Lung (tissue), 12 donors: ENCODE measurements around the gene MCF2L2. TPM values are rescaled to one million over a fixed set of nuclear protein-coding genes. Genes with fewer than 3 reads are reported as not detected.
A peak's percentile ranks its signal among the peaks of the same experiment; 100 is the strongest.

Experiments used
- ATAC-seq: fragments of 200-7000 bp; cut with Tn5 transposase; one replicate; pipeline ENCODE4 v1.9.1; 2020; ENCODE audit warnings: moderate number of reproducible peaks; ENCODE audit not compliant: insufficient read depth, low FRiP score
- DNase-seq, 3 donors: peaks; one replicate each; pipeline ENCODE4 v3.0.0-alpha.2; 2013 to 2017
- H3K27ac ChIP-seq, 2 donors: one replicate each; pipeline ENCODE4 v1.5.1; 2013; ENCODE audit warnings: mild to moderate bottlenecking in 2 of 2, moderate library complexity in 2 of 2, control low read depth in 1 of 2, inconsistent platforms in 1 of 2, low read depth in 1 of 2, low read length in 1 of 2
- H3K27me3 ChIP-seq, 3 donors: one replicate each; pipeline ENCODE4 v1.5.1; 2013; ENCODE audit warnings: low read length in 2 of 3; ENCODE audit not compliant: control insufficient read depth in 3 of 3, insufficient read depth in 3 of 3
- H3K36me3 ChIP-seq, 4 donors: one replicate each; pipeline ENCODE4 v1.5.1; 2013; ENCODE audit warnings: low read length in 4 of 4, mild to moderate bottlenecking in 1 of 4, moderate library complexity in 1 of 4; ENCODE audit not compliant: control insufficient read depth in 4 of 4, insufficient read depth in 4 of 4
- H3K4me1 ChIP-seq, 5 donors: one replicate each; pipeline ENCODE4 v1.5.1; 2013; ENCODE audit warnings: low read length in 5 of 5, mild to moderate bottlenecking in 2 of 5, moderate library complexity in 1 of 5; ENCODE audit not compliant: control insufficient read depth in 5 of 5, insufficient read depth in 5 of 5
- H3K4me3 ChIP-seq: one replicate; pipeline ENCODE4 v1.5.1; 2013; ENCODE audit warnings: mild to moderate bottlenecking, control low read depth, moderate library complexity
- H3K9ac ChIP-seq, 2 donors: one replicate each; pipeline ENCODE4 v1.5.1; 2013; ENCODE audit warnings: low read length in 2 of 2, control low read depth in 1 of 2; ENCODE audit not compliant: insufficient read depth in 1 of 2
- H3K9me3 ChIP-seq, 4 donors: one replicate each; pipeline ENCODE4 v1.5.1; 2013; ENCODE audit warnings: low read length in 3 of 4, mild to moderate bottlenecking in 1 of 4, moderate library complexity in 1 of 4; ENCODE audit not compliant: control insufficient read depth in 4 of 4, insufficient read depth in 3 of 4
- WGBS, 2 donors: extraction: QIAGEN DNeasy Blood & Tissue Kit; methylation state at CpG; one replicate each; pipeline ENCODE4 v1.1.7; 2013; 5-methylcytosine and 5-hydroxymethylcytosine counted together
- polyA plus RNA-seq, 2 donors: library from polyadenylated mRNA; stranded (reverse); fragments of 200-250 nt; gene quantifications; one replicate each; pipeline ENCODE4 v1.2.1, GENCODE V29; 2013
- total RNA-seq, 2 donors: library from RNA; depleted of rRNA in 1 of 2; stranded (reverse); fragments of >200 nt in 1 of 2; gene quantifications; one replicate each; pipeline ENCODE4 v1.2.1, GENCODE V29; 2014 to 2021
- TF ChIP-seq, protein P1 (sequence below): IDR thresholded peaks from 2 replicates; pipeline ENCODE4 v1.5.1; 2012; ENCODE audit warnings: mild to moderate bottlenecking; ENCODE audit errors: control extremely low read depth, extremely low read depth
- donor health status: control.
- donor health status: control.
- donor health status: Bipolar disorder and iron deficiency.
- donor health status: healthy.
- donor health status: DM: yes; HTN: yes; CAD: no.

MCF2L2 gene
- total and polyA plus RNA-seq, 4 donors: 0.26 to 1.7 (median 1.0) TPM

DNA sequence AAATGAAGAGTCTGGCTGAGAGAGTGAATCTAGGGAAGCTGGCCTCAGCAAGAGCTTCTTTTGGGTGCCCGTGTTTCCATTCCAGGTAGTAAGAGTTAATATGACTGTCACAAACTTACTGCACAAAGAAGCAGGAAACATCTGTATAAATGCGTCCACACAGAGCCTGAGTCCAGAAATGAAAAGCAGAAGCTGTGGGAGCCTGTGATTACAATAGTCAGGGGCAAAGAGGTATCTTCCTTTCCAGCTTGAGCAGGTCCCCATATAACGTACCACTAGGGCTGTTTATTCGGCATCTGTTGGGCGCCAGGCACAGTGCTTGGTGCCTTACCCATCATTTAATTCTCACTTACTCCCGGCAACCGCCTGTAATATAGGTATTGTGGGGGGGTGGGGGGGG is 215.9 kb downstream of the MCF2L2 start:
- H3K36me3 ChIP-seq: no peaks in the 10 kb centered on the region
- H3K27me3 ChIP-seq: no peaks in the 10 kb centered on the region
- no peak overlapping the region for H3K4me3 ChIP-seq
- TF ChIP-seq, protein P1, sequence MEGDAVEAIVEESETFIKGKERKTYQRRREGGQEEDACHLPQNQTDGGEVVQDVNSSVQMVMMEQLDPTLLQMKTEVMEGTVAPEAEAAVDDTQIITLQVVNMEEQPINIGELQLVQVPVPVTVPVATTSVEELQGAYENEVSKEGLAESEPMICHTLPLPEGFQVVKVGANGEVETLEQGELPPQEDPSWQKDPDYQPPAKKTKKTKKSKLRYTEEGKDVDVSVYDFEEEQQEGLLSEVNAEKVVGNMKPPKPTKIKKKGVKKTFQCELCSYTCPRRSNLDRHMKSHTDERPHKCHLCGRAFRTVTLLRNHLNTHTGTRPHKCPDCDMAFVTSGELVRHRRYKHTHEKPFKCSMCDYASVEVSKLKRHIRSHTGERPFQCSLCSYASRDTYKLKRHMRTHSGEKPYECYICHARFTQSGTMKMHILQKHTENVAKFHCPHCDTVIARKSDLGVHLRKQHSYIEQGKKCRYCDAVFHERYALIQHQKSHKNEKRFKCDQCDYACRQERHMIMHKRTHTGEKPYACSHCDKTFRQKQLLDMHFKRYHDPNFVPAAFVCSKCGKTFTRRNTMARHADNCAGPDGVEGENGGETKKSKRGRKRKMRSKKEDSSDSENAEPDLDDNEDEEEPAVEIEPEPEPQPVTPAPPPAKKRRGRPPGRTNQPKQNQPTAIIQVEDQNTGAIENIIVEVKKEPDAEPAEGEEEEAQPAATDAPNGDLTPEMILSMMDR: no peak
- WGBS, 2 donors: 20 to 50% methylated on average over 7 of the region's 7 CpGs
- peak overlapping the region; percentile 69 to 77 for H3K27ac ChIP-seq
- ATAC-seq (peak; percentile 40), DNase-seq (peak in 2 of 3 donors; percentile 55 to 56)
- no peak overlapping the region for H3K9ac ChIP-seq
- H3K4me1 ChIP-seq: peaks cover 0 to 7% (median 0%) of the 10 kb centered on the region in 5 donors
- H3K9me3 ChIP-seq: no peaks in the 10 kb centered on the region

DNA sequence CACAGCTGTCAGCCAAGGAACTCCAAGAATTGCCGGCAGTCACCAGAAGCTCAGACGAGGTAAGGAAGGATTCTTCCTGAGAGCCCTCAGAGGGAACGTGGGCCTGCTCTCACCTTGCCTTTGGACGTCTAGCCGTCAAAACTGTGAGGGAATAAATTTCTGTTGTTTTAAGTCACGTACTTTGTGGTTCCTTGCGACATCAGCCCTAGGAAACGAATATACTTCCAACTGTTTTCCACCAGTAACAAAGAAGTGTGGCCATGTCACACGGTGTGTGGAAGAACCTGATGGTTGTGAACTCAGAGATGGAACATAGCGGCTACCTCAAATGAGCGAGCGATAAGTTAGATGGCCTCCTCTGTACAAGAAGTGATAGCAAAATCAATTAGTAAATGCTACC is 216.3 kb downstream of the MCF2L2 start:
- DNase-seq (no peak), ATAC-seq (no peak)
- Histone ChIP-seq H3K4me1 (peaks cover 0 to 7% (median 0%) of the 10 kb centered on the region in 5 donors), H3K9me3 (no peaks in the 10 kb centered on the region), H3K9ac (no peak overlapping the region), H3K4me3 (no peak overlapping the region), H3K27ac (peak overlapping the region; percentile 69 to 77), H3K27me3 (no peaks in the 10 kb centered on the region), H3K36me3 (no peaks in the 10 kb centered on the region)
- TF ChIP-seq, protein P1: no peak
- WGBS, 2 donors: 38 to 60% methylated on average over 12 of the region's 12 CpGs

DNA sequence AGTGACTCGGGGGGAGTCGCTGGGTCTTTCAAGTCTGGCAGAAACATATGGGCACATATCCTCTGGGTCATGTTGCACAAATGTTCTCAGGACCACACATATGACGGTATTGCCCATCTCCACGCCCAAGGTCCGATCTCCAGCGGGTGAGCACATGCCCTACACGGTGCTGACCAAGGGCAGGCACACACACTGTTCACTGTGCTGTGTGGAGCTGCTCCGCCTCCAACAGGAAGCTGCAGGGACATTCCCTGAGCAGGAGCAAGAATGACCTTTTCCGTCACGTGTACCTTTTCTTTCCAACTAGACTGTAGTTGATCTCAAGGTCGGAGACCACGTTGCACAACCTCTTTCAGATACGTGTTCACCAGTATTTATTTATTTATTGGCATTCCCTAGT is 217.1 kb downstream of the MCF2L2 start:
- H3K27ac ChIP-seq: peak overlapping the region; percentile 50 to 54
- TF ChIP-seq, protein P1: no peak
- peak in 1 of 3 donors; percentile 24 for DNase-seq

DNA sequence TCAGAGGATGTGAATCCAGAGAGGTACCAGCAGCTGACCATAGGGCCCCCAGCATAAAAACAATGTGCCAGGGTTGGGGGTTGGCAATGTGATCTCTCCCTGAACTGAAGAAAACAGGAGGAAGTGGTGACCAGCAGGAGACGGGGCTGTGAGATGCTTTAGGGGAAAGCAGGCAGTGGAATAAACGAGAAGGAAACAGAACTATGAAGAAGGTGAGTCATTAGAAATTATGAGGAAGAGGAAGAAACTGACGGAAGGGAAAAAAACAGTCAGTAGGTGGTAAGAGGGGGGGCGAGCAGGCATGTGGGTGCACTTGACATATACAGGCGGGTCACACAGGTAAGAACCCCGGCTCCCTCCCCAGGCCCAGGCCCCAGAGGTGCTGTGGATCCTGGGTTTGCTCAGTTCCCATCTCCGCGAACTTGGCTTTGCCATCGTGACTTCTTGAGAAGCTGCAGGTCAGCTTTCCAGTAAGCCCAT is 217.5 kb downstream of the MCF2L2 start:
- no peaks in the 10 kb centered on the region for H3K36me3 ChIP-seq
- ATAC-seq: peak; percentile 65
- DNase-seq: no peak
- H3K4me3 ChIP-seq: no peak overlapping the region
- 37 to 38% methylated on average over 9 of the region's 9 CpGs for WGBS, 2 donors
- H3K9ac ChIP-seq: no peak overlapping the region
- no peaks in the 10 kb centered on the region for H3K27me3 ChIP-seq
- H3K9me3 ChIP-seq: no peaks in the 10 kb centered on the region
- TF ChIP-seq, protein P1: no peak
- H3K4me1 ChIP-seq: peaks cover 0 to 7% (median 0%) of the 10 kb centered on the region in 5 donors
- H3K27ac ChIP-seq: peak overlapping the region; percentile 50 to 54

More for the DNA sequence above, 217.1 kb downstream of the MCF2L2 start:
- Histone ChIP-seq H3K9ac (no peak overlapping the region), H3K36me3 (no peaks in the 10 kb centered on the region), H3K27me3 (no peaks in the 10 kb centered on the region), H3K9me3 (no peaks in the 10 kb centered on the region), H3K4me1 (peaks cover 0 to 7% (median 0%) of the 10 kb centered on the region in 5 donors), H3K4me3 (no peak overlapping the region)
- peak; percentile 53 for ATAC-seq
- 35 to 59% methylated on average over 13 of the region's 13 CpGs for WGBS, 2 donors
